Mucosa of stomach (tissue), 1 donor: ENCODE results near the gene RALGAPB.

Experiments used
- H3K27me3 ChIP-seq: one replicate; pipeline ENCODE4 v1.7.0; 2013; ENCODE audit warnings: mild to moderate bottlenecking, low read length; ENCODE audit not compliant: control insufficient read depth, insufficient read depth
- H3K36me3 ChIP-seq: one replicate; pipeline ENCODE4 v1.7.0; 2013; ENCODE audit warnings: low read length; ENCODE audit not compliant: control insufficient read depth, insufficient read depth
- H3K4me1 ChIP-seq: one replicate; pipeline ENCODE4 v1.7.0; 2013; ENCODE audit warnings: mild to moderate bottlenecking, low read length; ENCODE audit not compliant: control insufficient read depth, insufficient read depth
- H3K4me3 ChIP-seq: one replicate; pipeline ENCODE4 v1.7.0; 2013; ENCODE audit warnings: low read length
- H3K9ac ChIP-seq: one replicate; pipeline ENCODE4 v1.7.0; 2013; ENCODE audit warnings: mild to moderate bottlenecking, low read length, moderate library complexity
- H3K9me3 ChIP-seq: one replicate; pipeline ENCODE4 v1.7.0; 2013; ENCODE audit warnings: mild to moderate bottlenecking, low read length, moderate library complexity; ENCODE audit not compliant: control insufficient read depth
- donor health status: Pancreatic carcinoma.

Gene RALGAPB

GRCh38 chr20:38559764-38560163 lies 87.1 kb downstream of the RALGAPB start:
- Histone ChIP-seq H3K27me3 (no peaks in the 10 kb centered on the region), H3K9ac (no peak overlapping the region), H3K9me3 (no peaks in the 10 kb centered on the region), H3K4me1 (no peaks in the 10 kb centered on the region), H3K4me3 (no peak overlapping the region), H3K36me3 (no peaks in the 10 kb centered on the region)

- no peaks in the 10 kb centered on the region for H3K9me3 ChIP-seq
- no peaks in the 10 kb centered on the region for H3K36me3 ChIP-seq
- no peak overlapping the region for H3K4me3 ChIP-seq
- H3K9ac ChIP-seq = no peak overlapping the region
- H3K4me1 ChIP-seq = no peaks in the 10 kb centered on the region
- H3K27me3 ChIP-seq = no peaks in the 10 kb centered on the region
These were observed 91.3 kb downstream of the RALGAPB start for GRCh38 chr20:38563802-38564431.

GRCh38 chr20:38564680-38565079 lies 92.0 kb downstream of the RALGAPB start:
- H3K4me3 ChIP-seq = no peak overlapping the region
- no peaks in the 10 kb centered on the region for H3K4me1 ChIP-seq
- no peaks in the 10 kb centered on the region for H3K27me3 ChIP-seq
- no peaks in the 10 kb centered on the region for H3K36me3 ChIP-seq
- no peaks in the 10 kb centered on the region for H3K9me3 ChIP-seq
- no peak overlapping the region for H3K9ac ChIP-seq

- H3K36me3 ChIP-seq = no peaks in the 10 kb centered on the region
- H3K9me3 ChIP-seq = no peaks in the 10 kb centered on the region
- H3K9ac ChIP-seq = no peak overlapping the region
- no peaks in the 10 kb centered on the region for H3K27me3 ChIP-seq
- H3K4me3 ChIP-seq = no peak overlapping the region
- H3K4me1 ChIP-seq = no peaks in the 10 kb centered on the region
These were observed 93.5 kb downstream of the RALGAPB start for GRCh38 chr20:38566036-38566598.

GRCh38 chr20:38569747-38570525 lies 97.3 kb downstream of the RALGAPB start:
- Histone ChIP-seq H3K4me3 (no peak overlapping the region), H3K4me1 (no peaks in the 10 kb centered on the region), H3K36me3 (no peaks in the 10 kb centered on the region), H3K9me3 (no peaks in the 10 kb centered on the region), H3K9ac (no peak overlapping the region), H3K27me3 (no peaks in the 10 kb centered on the region)

- no peaks in the 10 kb centered on the region for H3K4me1 ChIP-seq
- no peak overlapping the region for H3K4me3 ChIP-seq
- H3K9ac ChIP-seq = no peak overlapping the region
- H3K9me3 ChIP-seq = no peaks in the 10 kb centered on the region
- H3K36me3 ChIP-seq = no peaks in the 10 kb centered on the region
- H3K27me3 ChIP-seq = no peaks in the 10 kb centered on the region
These were observed 100.8 kb downstream of the RALGAPB start for GRCh38 chr20:38573413-38573812.

GRCh38 chr20:38579219-38579910 lies 106.7 kb downstream of the RALGAPB start:
- no peaks in the 10 kb centered on the region for H3K4me1 ChIP-seq
- H3K36me3 ChIP-seq = no peaks in the 10 kb centered on the region
- no peak overlapping the region for H3K9ac ChIP-seq
- H3K4me3 ChIP-seq = no peak overlapping the region
- H3K9me3 ChIP-seq = no peaks in the 10 kb centered on the region
- H3K27me3 ChIP-seq = peaks cover 7% of the 10 kb centered on the region

- no peak overlapping the region for H3K4me3 ChIP-seq
- H3K9ac ChIP-seq = no peak overlapping the region
- H3K27me3 ChIP-seq = peaks cover 7% of the 10 kb centered on the region
- H3K9me3 ChIP-seq = no peaks in the 10 kb centered on the region
- no peaks in the 10 kb centered on the region for H3K4me1 ChIP-seq
- no peaks in the 10 kb centered on the region for H3K36me3 ChIP-seq
These were observed 107.3 kb downstream of the RALGAPB start for GRCh38 chr20:38579921-38580320.

- peaks cover 7% of the 10 kb centered on the region for H3K27me3 ChIP-seq
- no peak within 1 kb of the TSS for H3K4me3 ChIP-seq
- H3K36me3 ChIP-seq = no peaks in the 10 kb centered on the region
- no peak within 1 kb of the TSS for H3K9ac ChIP-seq
- H3K4me1 ChIP-seq = no peaks in the 10 kb centered on the region
- no peaks in the 10 kb centered on the region for H3K9me3 ChIP-seq
These were observed 108.4 kb downstream of the RALGAPB start, which contains the start of gene ADIG for GRCh38 chr20:38581013-38581412. ADIG (plus strand) TSS chr20:38581197; CDS start chr20:38581251, 54 bp downstream.

GRCh38 chr20:38581830-38582358 lies 109.3 kb downstream of the RALGAPB start:
- no peaks in the 10 kb centered on the region for H3K36me3 ChIP-seq
- no peaks in the 10 kb centered on the region for H3K9me3 ChIP-seq

GRCh38 chr20:38583306-38583705 lies 110.7 kb downstream of the RALGAPB start:
- H3K36me3 ChIP-seq = no peaks in the 10 kb centered on the region
- H3K27me3 ChIP-seq = peaks cover 7% of the 10 kb centered on the region
- no peak overlapping the region for H3K4me3 ChIP-seq
- no peaks in the 10 kb centered on the region for H3K4me1 ChIP-seq
- H3K9ac ChIP-seq = no peak overlapping the region
- H3K9me3 ChIP-seq = no peaks in the 10 kb centered on the region

More at GRCh38 chr20:38581830-38582358, 109.3 kb downstream of the RALGAPB start:
- H3K9ac ChIP-seq = no peak overlapping the region
- H3K27me3 ChIP-seq = peaks cover 7% of the 10 kb centered on the region
- H3K4me1 ChIP-seq = no peaks in the 10 kb centered on the region
- H3K4me3 ChIP-seq = no peak overlapping the region
